ENCODE measurements around the gene NDUFC2. TPM values are rescaled to one million over a fixed set of nuclear protein-coding genes. Genes with fewer than 3 reads are reported as not detected.
"Not testable (repeated sequence)": the region's sequence is repeated elsewhere in the genome, so short reads cannot be mapped to it uniquely, and the experiment has no call there.

The NDUFC2 gene
- total and polyA plus RNA-seq, 2 donors (not counting 1 experiment from before 2014, with no cell fraction given): 93.9 to 101 TPM

GRCh38 chr11:78099666-78100065 is 20.0 kb upstream of the NDUFC2 start:
- H3K27me3 ChIP-seq (ENCODE audit: control insufficient read depth, insufficient read depth, low read length): no peaks in the 10 kb centered on the region
- no peaks in the 10 kb centered on the region for H3K4me1 ChIP-seq (ENCODE audit: control insufficient read depth, extremely low read depth, insufficient read depth, low read length)
- no peak overlapping the region for H3K4me2 ChIP-seq (ENCODE audit: extremely low read depth, insufficient read depth, low read length)
- no peaks in the 10 kb centered on the region for H3K9me3 ChIP-seq (ENCODE audit: control insufficient read depth, insufficient read depth, low read depth, low read length)
- H3K27ac ChIP-seq (ENCODE audit: insufficient read depth, low read length): no peak overlapping the region
- H4K20me1 ChIP-seq (ENCODE audit: control insufficient read depth, extremely low read depth, insufficient read depth, low read length): no peaks in the 10 kb centered on the region
- no peak overlapping the region for H2AFZ ChIP-seq (ENCODE audit: low read length)
- DNase-seq (ENCODE audit: low read depth in 2 of 2): no peak
- no peaks in the 10 kb centered on the region for H3K79me2 ChIP-seq (ENCODE audit: control insufficient read depth, insufficient read depth, low read length)
- no peak overlapping the region for H3K4me3 ChIP-seq (replicated peaks in 1 of 4; ENCODE audit: control extremely low read depth in 1 of 4, insufficient read depth in 1 of 4, low read depth in 3 of 4, low read length in 4 of 4)
- peaks cover 5% of the 10 kb centered on the region for H3K36me3 ChIP-seq (ENCODE audit: control insufficient read depth, insufficient read depth, low read length)
- TF ChIP-seq, protein P1, sequence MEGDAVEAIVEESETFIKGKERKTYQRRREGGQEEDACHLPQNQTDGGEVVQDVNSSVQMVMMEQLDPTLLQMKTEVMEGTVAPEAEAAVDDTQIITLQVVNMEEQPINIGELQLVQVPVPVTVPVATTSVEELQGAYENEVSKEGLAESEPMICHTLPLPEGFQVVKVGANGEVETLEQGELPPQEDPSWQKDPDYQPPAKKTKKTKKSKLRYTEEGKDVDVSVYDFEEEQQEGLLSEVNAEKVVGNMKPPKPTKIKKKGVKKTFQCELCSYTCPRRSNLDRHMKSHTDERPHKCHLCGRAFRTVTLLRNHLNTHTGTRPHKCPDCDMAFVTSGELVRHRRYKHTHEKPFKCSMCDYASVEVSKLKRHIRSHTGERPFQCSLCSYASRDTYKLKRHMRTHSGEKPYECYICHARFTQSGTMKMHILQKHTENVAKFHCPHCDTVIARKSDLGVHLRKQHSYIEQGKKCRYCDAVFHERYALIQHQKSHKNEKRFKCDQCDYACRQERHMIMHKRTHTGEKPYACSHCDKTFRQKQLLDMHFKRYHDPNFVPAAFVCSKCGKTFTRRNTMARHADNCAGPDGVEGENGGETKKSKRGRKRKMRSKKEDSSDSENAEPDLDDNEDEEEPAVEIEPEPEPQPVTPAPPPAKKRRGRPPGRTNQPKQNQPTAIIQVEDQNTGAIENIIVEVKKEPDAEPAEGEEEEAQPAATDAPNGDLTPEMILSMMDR (conservative IDR thresholded peaks at IDR 0.05 in 1 of 2, IDR thresholded peaks at IDR 0.05 in 1 of 2; ENCODE audit: low read depth in 1 of 2, low read length in 2 of 2): no peak
- no peak for TF ChIP-seq EZH2 (IDR thresholded peaks at IDR 0.05; ENCODE audit: low read length, missing control alignments)
- no peak overlapping the region for H3K9ac ChIP-seq (ENCODE audit: insufficient read depth, low read length)

DNA sequence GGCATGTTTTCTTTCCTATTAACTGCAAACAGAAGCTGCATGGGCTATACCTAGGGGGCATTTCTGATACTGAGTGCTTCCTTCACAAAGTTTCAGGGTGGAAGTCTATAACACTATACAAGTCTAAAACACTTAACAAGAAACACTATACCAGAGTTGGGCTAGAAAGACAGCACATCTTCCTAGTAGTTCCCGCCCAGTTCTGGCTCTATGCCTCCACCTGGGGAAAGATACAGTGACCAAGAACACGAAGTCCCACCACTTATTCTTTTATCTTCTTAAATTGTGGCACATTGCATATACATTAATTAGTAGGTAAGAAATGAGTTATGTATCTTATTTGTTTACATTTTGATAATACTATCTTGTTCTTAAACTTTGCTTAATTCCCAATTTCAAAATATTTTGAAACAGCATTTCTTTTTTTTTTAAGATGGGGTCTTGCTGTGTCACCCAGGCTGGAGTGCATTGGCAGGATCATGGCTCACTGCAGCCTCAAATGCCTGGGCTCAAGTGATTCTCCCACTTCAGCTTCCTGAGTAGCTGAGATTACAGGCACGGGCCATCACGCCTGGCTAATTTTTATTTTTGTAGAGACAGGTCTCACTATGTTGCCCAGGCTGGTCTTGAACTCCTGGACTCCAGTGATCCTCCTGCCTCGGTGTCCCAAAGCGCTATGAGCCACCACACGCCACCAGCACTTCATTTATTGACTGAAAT is 18.2 kb upstream of the NDUFC2 start:
- Histone ChIP-seq H3K36me3 (ENCODE audit: control insufficient read depth, insufficient read depth, low read length) (peaks cover 5% of the 10 kb centered on the region), H3K4me1 (ENCODE audit: control insufficient read depth, extremely low read depth, insufficient read depth, low read length) (no peaks in the 10 kb centered on the region), H4K20me1 (ENCODE audit: control insufficient read depth, extremely low read depth, insufficient read depth, low read length) (no peaks in the 10 kb centered on the region), H3K4me2 (ENCODE audit: extremely low read depth, insufficient read depth, low read length) (no peak overlapping the region), H3K4me3 (replicated peaks in 1 of 4; ENCODE audit: control extremely low read depth in 1 of 4, insufficient read depth in 1 of 4, low read depth in 3 of 4, low read length in 4 of 4) (no peak overlapping the region), H3K27me3 (ENCODE audit: control insufficient read depth, insufficient read depth, low read length) (no peaks in the 10 kb centered on the region), H3K9ac (ENCODE audit: insufficient read depth, low read length) (no peak overlapping the region), H3K27ac (ENCODE audit: insufficient read depth, low read length) (no peak overlapping the region), H3K79me2 (ENCODE audit: control insufficient read depth, insufficient read depth, low read length) (no peaks in the 10 kb centered on the region), H2AFZ (ENCODE audit: low read length) (no peak overlapping the region), H3K9me3 (ENCODE audit: control insufficient read depth, insufficient read depth, low read depth, low read length) (no peaks in the 10 kb centered on the region)
- no peak for TF ChIP-seq EZH2 (IDR thresholded peaks at IDR 0.05; ENCODE audit: low read length, missing control alignments)
- TF ChIP-seq, protein P1 (conservative IDR thresholded peaks at IDR 0.05 in 1 of 2, IDR thresholded peaks at IDR 0.05 in 1 of 2; ENCODE audit: low read depth in 1 of 2, low read length in 2 of 2): no peak
- no peak for DNase-seq (ENCODE audit: low read depth in 2 of 2)

DNA sequence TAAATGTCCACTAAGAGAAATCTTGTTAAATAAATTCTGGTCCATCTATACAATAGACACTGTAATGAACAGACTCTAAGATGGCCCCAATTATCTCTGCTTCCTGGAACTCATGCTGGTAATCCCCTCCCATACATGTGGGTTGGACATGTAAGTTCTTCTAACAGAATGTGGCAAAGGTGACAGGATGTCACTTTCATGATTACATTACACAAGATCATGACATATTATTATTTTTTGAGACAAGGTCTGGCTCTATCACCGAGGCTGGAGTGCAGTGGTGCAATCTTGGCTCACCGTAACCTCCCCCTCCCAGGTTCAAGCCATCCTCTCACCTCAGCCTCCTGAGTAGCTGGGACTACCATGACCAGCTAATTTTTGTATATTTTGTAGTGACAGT is 14.6 kb upstream of the NDUFC2 start:
- no peaks in the 10 kb centered on the region for H4K20me1 ChIP-seq (ENCODE audit: control insufficient read depth, extremely low read depth, insufficient read depth, low read length)
- no peaks in the 10 kb centered on the region for H3K4me1 ChIP-seq (ENCODE audit: control insufficient read depth, extremely low read depth, insufficient read depth, low read length)
- no peaks in the 10 kb centered on the region for H3K79me2 ChIP-seq (ENCODE audit: control insufficient read depth, insufficient read depth, low read length)
- H3K9ac ChIP-seq (ENCODE audit: insufficient read depth, low read length): no peak overlapping the region
- no peaks in the 10 kb centered on the region for H3K9me3 ChIP-seq (ENCODE audit: control insufficient read depth, insufficient read depth, low read depth, low read length)
- no peak overlapping the region for H2AFZ ChIP-seq (ENCODE audit: low read length)
- H3K36me3 ChIP-seq (ENCODE audit: control insufficient read depth, insufficient read depth, low read length): no peaks in the 10 kb centered on the region
- no peak overlapping the region for H3K27ac ChIP-seq (ENCODE audit: insufficient read depth, low read length)
- H3K4me2 ChIP-seq (ENCODE audit: extremely low read depth, insufficient read depth, low read length): no peak overlapping the region
- H3K27me3 ChIP-seq (ENCODE audit: control insufficient read depth, insufficient read depth, low read length): no peaks in the 10 kb centered on the region
- DNase-seq (ENCODE audit: low read depth in 2 of 2): no peak
- no peak overlapping the region for H3K4me3 ChIP-seq (replicated peaks in 1 of 4; ENCODE audit: control extremely low read depth in 1 of 4, insufficient read depth in 1 of 4, low read depth in 3 of 4, low read length in 4 of 4)
- TF ChIP-seq, protein P1 (conservative IDR thresholded peaks at IDR 0.05 in 1 of 2, IDR thresholded peaks at IDR 0.05 in 1 of 2; ENCODE audit: low read depth in 1 of 2, low read length in 2 of 2): no peak
- no peak for TF ChIP-seq EZH2 (IDR thresholded peaks at IDR 0.05; ENCODE audit: low read length, missing control alignments)

GRCh38 chr11:78086521-78087074 is 6.9 kb upstream of the NDUFC2 start:
- not testable (repeated sequence) for H3K36me3 ChIP-seq (ENCODE audit: control insufficient read depth, insufficient read depth, low read length); H3K79me2 ChIP-seq (ENCODE audit: control insufficient read depth, insufficient read depth, low read length); H3K4me1 ChIP-seq (ENCODE audit: control insufficient read depth, extremely low read depth, insufficient read depth, low read length); H4K20me1 ChIP-seq (ENCODE audit: control insufficient read depth, extremely low read depth, insufficient read depth, low read length); H2AFZ ChIP-seq (ENCODE audit: low read length); H3K4me2 ChIP-seq (ENCODE audit: extremely low read depth, insufficient read depth, low read length); H3K4me3 ChIP-seq (replicated peaks in 1 of 4; ENCODE audit: control extremely low read depth in 1 of 4, insufficient read depth in 1 of 4, low read depth in 3 of 4, low read length in 4 of 4); H3K9me3 ChIP-seq (ENCODE audit: control insufficient read depth, insufficient read depth, low read depth, low read length); H3K27ac ChIP-seq (ENCODE audit: insufficient read depth, low read length); H3K27me3 ChIP-seq (ENCODE audit: control insufficient read depth, insufficient read depth, low read length); H3K9ac ChIP-seq (ENCODE audit: insufficient read depth, low read length)
- peak in 1 of 2 donors; percentile 65 for DNase-seq (ENCODE audit: low read depth in 2 of 2)
